Gastrocnemius medialis (tissue), 4 donors: ENCODE results near the gene DCAF8.

Experiments
- POLR2A ChIP-seq, 2 donors: fragments of 450-650 bp; IDR thresholded peaks; one replicate each; pipeline ENCODE4 v1.6.1; 2017; ENCODE audit warnings: antibody characterized with exemption in 2 of 2, mild to moderate bottlenecking in 2 of 2, moderate library complexity in 2 of 2
- TF ChIP-seq, protein P1 (sequence below), 5 experiments: fragments of 450-650 bp in 3 of 5; fragments of 200-600 bp in 2 of 5; sonication (generic) in 2 of 5; IDR thresholded peaks in 4 of 5; conservative IDR thresholded peaks in 1 of 5; 1 replicate in 4 of 5; 2 replicates in 1 of 5; pipeline ENCODE4 v1.5.1; 2016 to 2019; ENCODE audit warnings: antibody characterized with exemption in 5 of 5, mild to moderate bottlenecking in 3 of 5, moderate library complexity in 3 of 5

DNA sequence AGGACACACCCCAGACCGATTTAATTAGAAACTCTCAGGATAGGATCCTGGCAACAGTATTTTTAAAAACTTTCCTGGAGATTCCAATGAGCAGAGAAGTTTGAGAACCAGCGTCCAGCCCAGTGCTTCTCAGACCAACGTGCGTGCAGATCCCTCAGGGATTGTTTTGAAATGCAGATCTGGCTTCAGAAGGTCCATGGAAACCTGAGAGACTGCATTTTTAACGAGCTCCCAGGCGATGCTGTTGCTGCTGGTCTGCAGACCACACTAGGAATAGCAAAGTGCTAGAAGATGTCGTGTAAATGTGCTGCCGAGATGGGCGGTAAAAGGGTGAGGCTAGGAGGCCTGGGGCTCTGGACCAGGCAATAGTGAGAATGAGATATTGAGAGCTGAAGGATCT is 90.4 kb downstream of the DCAF8 start:
- TF ChIP-seq, protein P1, sequence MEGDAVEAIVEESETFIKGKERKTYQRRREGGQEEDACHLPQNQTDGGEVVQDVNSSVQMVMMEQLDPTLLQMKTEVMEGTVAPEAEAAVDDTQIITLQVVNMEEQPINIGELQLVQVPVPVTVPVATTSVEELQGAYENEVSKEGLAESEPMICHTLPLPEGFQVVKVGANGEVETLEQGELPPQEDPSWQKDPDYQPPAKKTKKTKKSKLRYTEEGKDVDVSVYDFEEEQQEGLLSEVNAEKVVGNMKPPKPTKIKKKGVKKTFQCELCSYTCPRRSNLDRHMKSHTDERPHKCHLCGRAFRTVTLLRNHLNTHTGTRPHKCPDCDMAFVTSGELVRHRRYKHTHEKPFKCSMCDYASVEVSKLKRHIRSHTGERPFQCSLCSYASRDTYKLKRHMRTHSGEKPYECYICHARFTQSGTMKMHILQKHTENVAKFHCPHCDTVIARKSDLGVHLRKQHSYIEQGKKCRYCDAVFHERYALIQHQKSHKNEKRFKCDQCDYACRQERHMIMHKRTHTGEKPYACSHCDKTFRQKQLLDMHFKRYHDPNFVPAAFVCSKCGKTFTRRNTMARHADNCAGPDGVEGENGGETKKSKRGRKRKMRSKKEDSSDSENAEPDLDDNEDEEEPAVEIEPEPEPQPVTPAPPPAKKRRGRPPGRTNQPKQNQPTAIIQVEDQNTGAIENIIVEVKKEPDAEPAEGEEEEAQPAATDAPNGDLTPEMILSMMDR (IDR thresholded peaks at IDR 0.05 in 4 of 5, conservative IDR thresholded peaks at IDR 0.05 in 1 of 5), result no peak
- no peak for TF ChIP-seq POLR2A (IDR thresholded peaks at IDR 0.05)
